ENCODE results near the gene FCRLB. TPM values are rescaled to one million over a fixed set of nuclear protein-coding genes. Genes with fewer than 3 reads are reported as not detected.

The FCRLB gene
- total RNA-seq, 1 donor from 2014 or later, result 0.47 TPM

- no peak for DNase-seq (ENCODE audit: low spot score in 2 of 2, unreplicated experiment in 2 of 2)
- TF ChIP-seq CTCF (IDR thresholded peaks at IDR 0.05; ENCODE audit: unreplicated experiment), result no peak
- H3K4me1 Mint-ChIP-seq, result no peaks in the 10 kb centered on the region
- no peaks in the 10 kb centered on the region for H3K9me3 Mint-ChIP-seq
- no peak overlapping the region for H3K27ac Mint-ChIP-seq
- H3K4me3 Mint-ChIP-seq, result no peak overlapping the region
- H3K36me3 Mint-ChIP-seq, result no peaks in the 10 kb centered on the region
- H3K27me3 Mint-ChIP-seq (ENCODE audit: low read depth), result peaks cover 34% of the 10 kb centered on the region
Observed at GRCh38 chr1:161706113-161706481, 15.2 kb upstream of the FCRLB start.

GRCh38 chr1:161706482-161707347 lies 14.6 kb upstream of the FCRLB start, which contains the start of gene FCRLA:
Gene FCRLA (plus strand): TSS chr1:161707229. CDS start chr1:161707265, 36 bp downstream.
- no peak for DNase-seq (ENCODE audit: low spot score in 2 of 2, unreplicated experiment in 2 of 2)
- TF ChIP-seq CTCF (IDR thresholded peaks at IDR 0.05; ENCODE audit: unreplicated experiment), result no peak
- H3K27ac Mint-ChIP-seq, result no peak within 1 kb of the TSS
- H3K9me3 Mint-ChIP-seq, result no peaks in the 10 kb centered on the region
- no peaks in the 10 kb centered on the region for H3K36me3 Mint-ChIP-seq
- peaks cover 35% of the 10 kb centered on the region for H3K27me3 Mint-ChIP-seq (ENCODE audit: low read depth)
- no peaks in the 10 kb centered on the region for H3K4me1 Mint-ChIP-seq
- no peak within 1 kb of the TSS for H3K4me3 Mint-ChIP-seq

- no peak overlapping the region for H3K4me3 Mint-ChIP-seq
- H3K27me3 Mint-ChIP-seq (ENCODE audit: low read depth), result peaks cover 34% of the 10 kb centered on the region
- no peak for TF ChIP-seq CTCF (IDR thresholded peaks at IDR 0.05; ENCODE audit: unreplicated experiment)
- H3K4me1 Mint-ChIP-seq, result no peaks in the 10 kb centered on the region
- no peak for DNase-seq (ENCODE audit: low spot score in 2 of 2, unreplicated experiment in 2 of 2)
- H3K27ac Mint-ChIP-seq, result no peak overlapping the region
- H3K9me3 Mint-ChIP-seq, result no peaks in the 10 kb centered on the region
- no peaks in the 10 kb centered on the region for H3K36me3 Mint-ChIP-seq
Observed at GRCh38 chr1:161707503-161707902, 13.8 kb upstream of the FCRLB start.

- no peak for TF ChIP-seq CTCF (IDR thresholded peaks at IDR 0.05; ENCODE audit: unreplicated experiment)
- no peak for DNase-seq (ENCODE audit: low spot score in 2 of 2, unreplicated experiment in 2 of 2)
- Mint-ChIP-seq H3K9me3 (no peaks in the 10 kb centered on the region), H3K4me3 (no peak overlapping the region), H3K27me3 (ENCODE audit: low read depth) (peaks cover 34% of the 10 kb centered on the region), H3K4me1 (no peaks in the 10 kb centered on the region), H3K27ac (no peak overlapping the region), H3K36me3 (no peaks in the 10 kb centered on the region)
Observed at GRCh38 chr1:161709373-161709772, 12.0 kb upstream of the FCRLB start.

- H3K9me3 Mint-ChIP-seq, result no peaks in the 10 kb centered on the region
- no peaks in the 10 kb centered on the region for H3K36me3 Mint-ChIP-seq
- H3K4me1 Mint-ChIP-seq, result no peaks in the 10 kb centered on the region
- no peak overlapping the region for H3K27ac Mint-ChIP-seq
- peaks cover 44% of the 10 kb centered on the region for H3K27me3 Mint-ChIP-seq (ENCODE audit: low read depth)
- no peak overlapping the region for H3K4me3 Mint-ChIP-seq
- DNase-seq (ENCODE audit: low spot score in 2 of 2, unreplicated experiment in 2 of 2), result no peak
- TF ChIP-seq CTCF (IDR thresholded peaks at IDR 0.05; ENCODE audit: unreplicated experiment), result no peak
Observed at GRCh38 chr1:161710560-161710959, 10.8 kb upstream of the FCRLB start.
